ENCODE measurements around the gene MBOAT1.
"Not testable (repeated sequence)": the region's sequence is repeated elsewhere in the genome, so short reads cannot be mapped to it uniquely, and the experiment has no call there.

MBOAT1 gene

GRCh38 chr6:20168690-20169089 is 43.6 kb downstream of the MBOAT1 start:
- DNase-seq = no peak

GRCh38 chr6:20167601-20168000 is 44.7 kb downstream of the MBOAT1 start:
- DNase-seq = no peak

GRCh38 chr6:20166210-20166609 is 46.1 kb downstream of the MBOAT1 start:
- no peak for DNase-seq

GRCh38 chr6:20162515-20162914 is 49.8 kb downstream of the MBOAT1 start:
- DNase-seq = no peak

GRCh38 chr6:20160541-20161283 is 51.6 kb downstream of the MBOAT1 start:
- no peak for DNase-seq

GRCh38 chr6:20159781-20160540 is 52.3 kb downstream of the MBOAT1 start:
- no peak for DNase-seq

- no peak for DNase-seq
Observed at GRCh38 chr6:20159098-20159497, 53.2 kb downstream of the MBOAT1 start.

- DNase-seq = no peak
Observed at GRCh38 chr6:20158676-20159075, 53.6 kb downstream of the MBOAT1 start.

GRCh38 chr6:20156824-20157223 is 55.4 kb downstream of the MBOAT1 start:
- no peak for DNase-seq

- no peak for DNase-seq
Observed at GRCh38 chr6:20154753-20155152, 57.5 kb downstream of the MBOAT1 start.

- no peak for DNase-seq
Observed at GRCh38 chr6:20153194-20153593, 59.1 kb downstream of the MBOAT1 start.

GRCh38 chr6:20148433-20148832 is 63.8 kb downstream of the MBOAT1 start:
- no peak for DNase-seq

- DNase-seq = no peak
Observed at GRCh38 chr6:20147469-20147868, 64.8 kb downstream of the MBOAT1 start.

GRCh38 chr6:20146831-20147230 is 65.4 kb downstream of the MBOAT1 start:
- not testable (repeated sequence) for DNase-seq

- DNase-seq = no peak
Observed at GRCh38 chr6:20146291-20146690, 66.0 kb downstream of the MBOAT1 start.

- DNase-seq = no peak
Observed at GRCh38 chr6:20142866-20143265, 69.4 kb downstream of the MBOAT1 start.

GRCh38 chr6:20141931-20142330 is 70.3 kb downstream of the MBOAT1 start:
- no peak for DNase-seq

- not testable (repeated sequence) for DNase-seq
Observed at GRCh38 chr6:20139127-20139963, 72.9 kb downstream of the MBOAT1 start.

GRCh38 chr6:20137837-20138236 is 74.4 kb downstream of the MBOAT1 start:
- DNase-seq = no peak

GRCh38 chr6:20137240-20137639 is 75.0 kb downstream of the MBOAT1 start:
- no peak for DNase-seq

- DNase-seq = no peak
Observed at GRCh38 chr6:20135677-20136268, 76.5 kb downstream of the MBOAT1 start.

GRCh38 chr6:20134613-20135012 is 77.7 kb downstream of the MBOAT1 start:
- DNase-seq = no peak

Data from activated naive CD4-positive, alpha-beta T cell (primary cell).